GM18508 (cell line): ENCODE results near the gene FAM234B.

Source experiments
- ATAC-seq: cut with Tn5 transposase; IDR thresholded peaks from one replicate; pipeline ENCODE4 v1.9.1; 2021; ENCODE audit warnings: moderate number of reproducible peaks; ENCODE audit not compliant: insufficient read depth, unreplicated experiment

The FAM234B gene

GRCh38 chr12:13085968-13086686, 41.9 kb downstream of the FAM234B start:
- no peak for ATAC-seq

- ATAC-seq = no peak
These were observed 43.6 kb downstream of the FAM234B start for GRCh38 chr12:13087766-13088165.

- no peak for ATAC-seq
These were observed 44.3 kb downstream of the FAM234B start for GRCh38 chr12:13088496-13088895.

- ATAC-seq = no peak
These were observed 45.9 kb downstream of the FAM234B start for GRCh38 chr12:13090054-13090453.

- ATAC-seq = no peak
These were observed 47.7 kb downstream of the FAM234B start for GRCh38 chr12:13091832-13092231.

GRCh38 chr12:13093191-13093847, 49.1 kb downstream of the FAM234B start:
- ATAC-seq = no peak

GRCh38 chr12:13093848-13094220, 49.7 kb downstream of the FAM234B start:
- ATAC-seq = no peak

GRCh38 chr12:13094367-13094766, 50.2 kb downstream of the FAM234B start:
- no peak for ATAC-seq

GRCh38 chr12:13095266-13095995, 51.2 kb downstream of the FAM234B start:
- no peak for ATAC-seq

GRCh38 chr12:13097491-13098011, 53.4 kb downstream of the FAM234B start:
- no peak for ATAC-seq

GRCh38 chr12:13099066-13099843, 55.1 kb downstream of the FAM234B start:
- ATAC-seq = no peak

GRCh38 chr12:13099844-13100604, 55.8 kb downstream of the FAM234B start:
- ATAC-seq = no peak

- no peak for ATAC-seq
These were observed 56.4 kb downstream of the FAM234B start for GRCh38 chr12:13100605-13100881.

GRCh38 chr12:13100882-13101769, 56.9 kb downstream of the FAM234B start:
- peak; percentile 55 for ATAC-seq

- no peak for ATAC-seq
These were observed 57.7 kb downstream of the FAM234B start for GRCh38 chr12:13101821-13102375.

- ATAC-seq = no peak
These were observed 58.4 kb downstream of the FAM234B start for GRCh38 chr12:13102461-13103195.

GRCh38 chr12:13103391-13104033, 59.3 kb downstream of the FAM234B start, which contains the start of gene GSG1:
GSG1 (minus strand) TSS chr12:13103667; CDS start chr12:13103512, 155 bp downstream.
- ATAC-seq = no peak
